Inflammatory macrophage treated with lipopolysaccharide for 1 hour (primary cell): ENCODE data around the gene C16orf89.
A peak's percentile ranks its signal among the peaks of the same experiment; 100 is the strongest.
"Not testable (repeated sequence)": the region's sequence is repeated elsewhere in the genome, so short reads cannot be mapped to it uniquely, and the experiment has no call there.

Experiments used
- DNase-seq, 2 donors: peaks; one replicate each; pipeline ENCODE4 v3.0.0-alpha.2; 2020 to 2022

C16orf89 gene

DNA sequence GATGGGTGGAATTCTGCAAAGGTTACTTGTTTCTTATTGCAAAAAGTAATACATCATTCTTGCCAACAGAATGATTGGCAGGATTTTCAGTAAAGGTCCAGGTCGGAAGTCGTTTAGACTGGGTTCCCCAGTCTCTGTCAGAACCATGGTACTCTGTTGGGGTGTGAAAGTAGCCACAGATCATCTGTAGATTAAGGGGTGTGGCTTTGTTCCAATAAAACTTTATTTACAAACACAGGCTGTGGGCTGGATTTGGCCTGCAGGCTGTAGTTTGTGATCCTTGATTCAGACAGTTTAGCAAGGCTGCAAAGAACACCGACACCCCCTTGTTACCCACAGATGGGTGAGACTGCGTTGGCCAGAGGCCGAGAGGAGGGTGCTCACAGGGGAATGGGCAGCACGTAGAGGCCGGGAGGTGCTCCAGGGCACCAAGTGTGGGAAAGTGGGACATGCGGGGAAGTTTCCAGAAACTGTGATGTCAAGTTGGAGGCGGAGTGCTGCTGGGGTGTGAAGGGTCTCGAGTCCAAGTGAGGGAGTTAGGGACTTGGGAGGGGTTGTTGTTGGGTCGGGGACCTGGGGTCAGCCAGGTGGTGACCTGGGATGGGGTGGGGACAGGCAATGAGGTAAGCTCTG is 18.5 kb upstream of the C16orf89 start:
- DNase-seq = not testable (repeated sequence)

DNA sequence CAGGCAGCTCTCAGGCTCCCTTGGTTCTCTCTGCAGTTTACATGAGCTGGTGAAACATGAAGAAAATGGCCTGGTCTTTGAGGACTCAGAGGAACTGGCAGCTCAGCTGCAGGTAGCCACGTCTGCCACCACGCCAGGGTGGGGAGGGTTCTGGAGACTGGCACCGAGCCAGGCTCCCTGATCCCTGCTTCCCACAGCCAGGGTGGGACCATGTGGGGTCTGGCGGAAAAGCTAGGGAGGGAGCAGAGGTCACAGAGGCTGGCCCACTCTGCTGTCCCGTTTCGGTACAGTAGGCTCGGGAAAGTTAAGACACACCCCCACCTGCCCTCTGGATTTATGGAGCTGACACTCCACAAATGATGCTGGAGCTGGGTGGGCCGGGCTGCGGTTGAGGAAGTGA is 17.9 kb upstream of the C16orf89 start:
- not testable (repeated sequence) for DNase-seq

DNA sequence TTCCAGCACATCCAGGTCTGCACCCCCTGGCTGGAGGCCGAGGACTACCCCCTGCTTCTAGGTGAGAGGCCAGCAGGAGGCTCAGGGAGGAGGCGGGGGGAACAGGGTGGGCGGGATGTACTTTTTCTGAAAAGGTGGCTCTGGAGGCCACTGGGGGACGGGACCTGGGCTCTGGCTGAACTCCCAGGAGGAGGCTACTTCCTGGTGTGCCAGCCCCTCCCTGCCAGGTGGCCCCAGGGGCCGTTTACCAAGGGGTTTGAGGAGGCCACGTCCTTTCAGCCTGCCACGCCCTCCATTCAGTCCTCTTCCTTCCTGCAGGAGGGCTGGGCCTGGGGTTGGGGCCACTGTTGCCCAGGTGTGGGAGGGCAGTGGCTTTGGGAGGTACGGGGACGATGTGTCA is 15.2 kb upstream of the C16orf89 start:
- not testable (repeated sequence) for DNase-seq

DNA sequence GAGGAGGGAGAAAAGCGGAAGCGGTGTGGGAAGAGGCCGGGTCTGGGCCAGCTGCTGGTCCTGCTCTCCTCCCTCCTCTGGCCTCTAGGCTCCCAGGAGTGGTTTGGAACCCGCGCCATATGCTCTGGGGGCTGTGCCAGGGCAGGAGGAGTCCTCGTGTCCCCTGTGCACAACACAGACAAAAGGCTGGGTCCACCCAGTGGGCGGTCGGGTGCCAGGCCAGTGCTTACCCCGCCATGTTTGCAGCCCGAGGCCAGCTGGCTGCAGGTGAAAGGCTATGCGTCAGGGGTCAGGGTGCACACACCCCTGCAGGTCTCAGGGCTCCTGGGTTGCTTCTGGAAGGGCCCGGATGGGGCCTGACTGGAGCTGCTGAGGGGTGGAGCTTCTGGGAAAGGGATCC is 14.7 kb upstream of the C16orf89 start:
- DNase-seq = not testable (repeated sequence)

DNA sequence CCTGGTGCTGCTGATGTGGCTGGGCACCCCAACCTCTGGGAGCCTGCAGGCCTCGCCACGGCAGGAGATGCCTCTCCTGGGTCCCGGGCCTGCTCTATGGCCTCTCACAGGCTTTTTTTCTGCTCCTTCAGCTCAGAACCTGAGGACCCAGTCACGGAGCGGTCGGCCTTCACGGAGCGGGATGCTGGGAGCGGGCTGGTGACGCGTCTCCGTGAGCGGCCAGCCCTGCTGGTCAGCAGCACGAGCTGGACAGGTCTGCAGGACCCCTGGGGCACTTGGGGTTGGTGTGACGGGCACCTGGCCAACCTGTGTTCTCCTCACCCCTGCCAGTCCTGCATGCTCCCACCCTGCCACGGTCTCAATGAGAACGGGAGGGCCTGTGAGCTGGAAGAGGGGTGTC is 12.9 kb upstream of the C16orf89 start:
- no peak for DNase-seq

DNA sequence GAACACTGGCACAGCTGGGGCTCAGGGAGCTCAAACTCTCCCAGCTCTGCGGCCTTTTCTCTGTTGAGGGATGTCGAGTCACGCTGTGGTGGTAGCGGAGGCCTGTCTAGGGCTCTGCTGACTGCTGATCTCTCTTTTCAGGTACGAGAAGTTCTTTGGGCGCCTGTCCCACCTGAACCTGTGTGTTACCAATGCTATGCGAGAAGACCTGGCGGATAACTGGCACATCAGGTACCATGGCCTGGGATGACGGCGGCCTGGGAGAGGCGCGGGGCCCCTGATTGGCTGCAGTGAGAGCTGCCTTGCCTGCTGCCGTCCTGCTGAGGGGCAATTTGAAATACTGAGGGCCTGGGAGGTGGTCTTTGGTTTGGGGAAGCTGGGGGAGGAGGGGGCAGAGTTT is 11.5 kb upstream of the C16orf89 start:
- DNase-seq = no peak

DNA sequence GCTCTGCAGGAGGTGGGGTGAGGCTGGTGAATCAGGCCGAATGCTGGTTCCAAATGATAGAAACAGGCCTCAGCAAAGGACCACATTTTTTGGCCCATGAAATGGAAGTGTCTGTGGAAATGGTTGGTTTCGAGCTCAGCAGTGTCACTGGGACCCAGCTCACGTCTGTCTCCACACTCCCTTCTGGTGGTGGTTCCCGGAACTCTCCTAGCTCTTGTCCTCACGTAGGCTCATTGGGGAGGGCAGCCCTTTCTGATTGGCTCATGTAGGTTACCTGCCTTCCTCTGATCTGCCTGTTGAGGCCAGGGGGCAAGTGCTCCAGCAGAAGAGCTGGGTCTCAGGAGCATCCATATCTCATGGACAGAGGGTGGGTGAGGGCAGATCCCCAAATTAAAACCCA is 9.9 kb upstream of the C16orf89 start:
- DNase-seq = no peak

DNA sequence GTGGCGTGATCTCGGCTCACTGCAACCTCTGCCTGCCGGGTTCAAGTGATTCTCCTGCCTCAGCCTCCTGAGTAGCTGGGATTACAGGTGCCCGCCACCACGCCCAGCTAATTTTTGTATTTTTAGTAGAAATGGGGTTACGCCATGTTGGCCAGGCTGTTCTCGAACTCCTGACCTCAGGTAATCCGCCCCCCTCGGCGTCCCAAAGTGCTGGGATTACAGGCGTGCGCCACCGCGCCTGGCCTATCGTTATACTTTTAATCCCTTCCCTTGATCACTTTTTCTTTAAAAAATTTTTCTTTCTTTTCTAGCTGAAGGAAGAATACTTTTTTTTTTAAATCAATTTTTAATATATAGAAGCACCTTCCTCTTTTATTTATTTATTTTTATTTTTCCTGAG is 8.0 kb upstream of the C16orf89 start:
- not testable (repeated sequence) for DNase-seq

DNA sequence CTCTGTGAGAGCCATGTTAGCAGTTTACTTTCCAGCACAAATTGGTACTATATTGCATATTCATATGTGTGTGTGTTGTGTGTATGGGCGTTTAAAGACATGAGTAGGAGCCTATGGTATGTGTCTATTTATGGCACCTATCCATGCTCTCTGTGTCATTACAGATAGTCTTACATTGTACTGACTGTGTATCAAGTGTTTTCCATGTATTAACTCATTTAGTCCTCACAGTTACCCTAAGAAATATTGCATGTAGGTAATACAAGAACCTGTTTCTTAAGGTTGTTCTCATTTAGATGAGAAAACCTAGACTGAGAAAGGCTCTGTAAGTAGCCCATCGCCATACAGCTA is 7.5 kb upstream of the C16orf89 start:
- no peak for DNase-seq

DNA sequence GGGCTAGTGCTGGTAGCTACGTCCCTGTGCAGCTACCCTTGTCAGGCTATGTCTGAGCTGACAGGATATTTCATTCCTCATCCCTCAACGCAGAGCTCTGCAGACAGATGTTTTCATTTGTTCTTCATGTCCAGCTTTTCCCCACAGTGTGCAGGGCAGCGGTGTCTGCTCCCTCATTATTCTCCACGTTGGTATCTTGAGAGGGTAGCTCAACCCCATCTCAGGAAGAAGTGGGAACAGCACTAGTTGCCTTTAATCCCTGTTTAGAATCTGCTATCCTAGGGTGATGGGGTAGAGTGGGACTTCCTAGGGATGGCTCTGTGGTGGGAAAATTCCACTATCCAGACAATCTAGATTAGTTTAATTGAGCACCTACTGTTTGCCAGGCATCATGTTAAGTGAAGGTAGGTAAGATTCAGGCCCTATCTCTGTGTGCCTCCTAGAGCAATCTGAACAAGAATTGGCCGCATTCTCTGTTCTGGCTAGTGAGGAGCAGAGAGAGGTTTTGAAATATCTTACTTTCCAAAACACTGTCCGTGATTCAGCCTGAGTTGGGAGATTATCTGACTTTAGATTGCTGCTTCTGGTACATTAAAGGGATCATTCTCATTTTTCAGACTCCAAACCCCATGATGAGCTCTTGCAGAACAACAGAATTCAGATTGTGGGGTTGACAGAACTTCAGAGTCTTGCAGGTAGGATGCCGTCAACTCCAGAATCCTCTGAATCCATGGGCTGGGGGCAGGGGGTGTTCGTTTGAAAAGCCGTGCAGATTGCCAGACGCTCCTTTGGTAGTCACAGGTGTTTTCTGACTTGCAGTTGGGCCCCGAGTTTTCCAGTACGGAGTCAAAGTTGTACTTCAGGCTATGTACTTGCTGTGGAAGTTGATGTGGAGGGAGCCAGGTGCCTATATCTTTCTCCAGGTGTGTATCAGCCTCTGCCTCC is 6.8 kb upstream of the C16orf89 start:
- no peak for DNase-seq

DNA sequence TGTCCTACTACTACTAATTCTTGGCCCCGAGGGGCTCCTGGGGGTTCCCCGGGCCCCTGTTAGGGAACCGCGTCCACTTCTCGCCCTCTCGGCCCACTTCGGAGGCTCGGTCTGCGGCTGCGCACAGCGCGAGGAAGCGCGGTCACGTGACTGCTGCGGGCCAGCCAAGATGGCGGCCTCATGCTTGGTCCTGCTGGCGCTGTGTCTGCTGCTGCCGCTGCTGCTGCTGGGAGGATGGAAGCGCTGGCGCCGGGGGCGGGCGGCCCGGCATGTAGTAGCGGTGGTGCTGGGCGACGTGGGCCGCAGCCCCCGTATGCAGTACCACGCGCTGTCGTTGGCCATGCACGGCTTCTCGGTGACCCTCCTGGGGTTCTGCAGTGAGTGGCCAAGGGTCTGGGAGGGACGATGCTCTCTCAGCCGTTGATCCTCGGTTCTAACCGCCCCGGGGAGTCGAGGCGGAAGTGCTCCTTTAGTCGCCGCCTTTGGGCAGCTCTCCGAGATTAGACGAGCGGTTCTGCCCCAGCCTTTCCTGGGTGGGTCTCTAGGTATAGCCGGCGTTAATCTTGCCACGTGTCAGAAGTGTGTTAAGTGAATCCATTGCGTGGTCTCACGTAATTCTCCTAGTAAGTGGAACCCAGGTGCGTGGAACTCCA is 6.1 kb upstream of the C16orf89 start, which contains the start of gene ALG1:
Gene ALG1, plus strand, starts transcription at position 163 of the 653 bp plus-strand sequence. Its CDS starts 7 bp downstream, at position 170.
- peak; percentile 81 to 90 for DNase-seq

DNA sequence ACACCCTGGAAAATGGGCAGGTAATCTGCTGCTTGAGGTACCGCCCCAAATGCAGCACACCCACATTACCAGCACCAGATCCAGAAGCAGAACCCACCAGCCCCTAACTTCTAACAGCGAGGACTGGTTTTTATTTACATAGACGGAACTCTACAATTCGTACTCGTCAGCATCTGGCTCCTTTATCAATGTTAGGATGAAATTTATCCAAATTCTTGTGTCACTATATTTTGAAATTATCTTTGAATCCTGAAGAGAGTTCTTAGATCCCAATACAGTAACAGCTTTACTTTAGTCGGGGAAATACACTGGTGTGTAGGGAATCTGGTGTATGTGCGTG is 5.6 kb upstream of the C16orf89 start:
- DNase-seq = no peak

DNA sequence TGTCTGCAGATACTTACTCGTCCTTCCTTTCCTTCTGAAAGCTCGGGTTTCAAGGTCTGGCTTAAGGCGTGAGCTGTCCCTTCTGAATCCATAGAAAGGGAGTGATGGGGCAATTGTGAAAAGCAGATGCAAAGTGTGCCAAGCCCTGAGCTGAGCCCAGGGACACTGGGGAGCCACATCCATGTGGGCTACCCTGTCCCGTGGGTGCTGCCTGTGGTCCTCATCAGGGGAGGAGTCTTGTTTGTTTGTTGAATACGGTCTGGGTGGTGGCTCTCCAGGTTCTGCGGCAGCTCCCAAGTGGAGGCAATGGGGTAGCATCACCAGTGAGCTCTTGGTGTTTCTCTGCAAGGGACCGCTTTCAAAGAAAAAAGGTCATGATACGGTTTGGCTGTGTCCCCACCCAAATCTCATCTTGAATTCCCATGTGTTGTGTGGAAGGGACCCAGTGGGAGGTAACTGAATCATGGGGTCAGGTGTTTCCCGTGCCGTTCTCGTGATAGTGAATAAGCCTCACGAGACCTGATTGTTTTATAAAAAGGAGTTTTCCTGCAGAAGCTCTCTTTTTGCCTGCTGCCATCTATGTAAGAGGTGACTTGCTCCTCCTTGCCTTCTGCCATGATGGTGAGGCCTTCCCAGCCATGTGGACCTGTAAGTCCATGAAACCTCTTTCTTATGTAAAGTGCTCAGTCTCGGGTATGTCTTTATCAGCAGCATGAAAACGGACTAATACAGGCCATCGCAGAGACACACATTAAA is 4.9 kb upstream of the C16orf89 start:
- DNase-seq = no peak

DNA sequence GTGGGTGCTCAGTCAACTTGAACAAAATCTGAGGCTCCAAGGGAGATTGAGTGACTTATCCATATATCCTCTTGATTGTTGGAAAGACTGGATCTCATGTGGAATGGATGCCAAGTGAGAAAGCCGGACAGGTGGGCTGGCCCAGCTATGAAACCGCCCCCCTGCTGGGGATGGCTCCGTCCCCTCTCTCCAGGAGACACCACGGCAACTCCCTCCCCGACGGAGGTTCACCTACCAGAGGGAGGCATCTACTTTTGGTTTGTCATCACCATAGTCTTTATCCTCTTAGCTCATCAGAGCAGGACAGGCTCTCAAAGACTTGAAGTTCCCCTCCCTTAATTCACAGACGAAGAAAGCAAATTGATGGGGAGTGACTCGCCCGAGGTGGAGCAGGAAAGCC is 4.1 kb upstream of the C16orf89 start:
- no peak for DNase-seq

DNA sequence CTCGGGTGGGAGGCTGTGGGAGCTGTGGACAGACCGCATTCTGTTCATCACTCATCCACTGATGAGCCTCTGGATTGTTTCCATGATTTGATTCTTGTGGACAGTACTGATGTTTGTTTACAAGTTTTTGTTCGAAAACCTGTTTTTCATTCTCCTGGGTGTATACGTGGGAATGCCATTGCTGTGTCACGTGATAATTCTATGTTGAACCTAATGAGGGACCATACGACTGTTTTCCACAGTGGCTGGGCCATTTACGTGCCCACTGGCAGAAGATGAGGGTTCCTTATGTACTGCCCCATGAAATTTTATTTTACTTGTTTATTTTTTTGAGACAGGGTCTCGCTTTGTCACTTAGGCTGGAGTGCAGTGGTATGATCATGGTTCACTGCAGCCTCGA is 3.3 kb upstream of the C16orf89 start:
- DNase-seq = no peak

DNA sequence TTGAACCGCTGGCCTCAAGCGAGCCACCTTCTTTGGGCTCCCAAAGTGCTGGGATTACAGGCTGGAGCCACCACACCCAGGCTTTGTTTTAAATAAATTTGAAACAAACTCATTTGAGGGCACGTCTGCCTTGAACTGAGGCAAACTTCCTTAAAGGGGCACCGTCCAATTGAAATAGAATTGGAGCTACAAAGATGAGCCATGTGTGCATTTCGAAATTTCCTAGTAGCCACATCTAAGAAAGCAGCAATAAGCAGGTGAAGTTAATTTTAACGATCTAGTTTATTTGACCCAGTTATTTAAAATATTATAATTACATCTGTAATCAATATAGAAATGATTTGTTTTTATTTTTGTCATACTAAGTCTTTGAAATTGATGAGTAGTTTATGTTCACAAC is 755 bp upstream of the C16orf89 start:
- no peak for DNase-seq

DNA sequence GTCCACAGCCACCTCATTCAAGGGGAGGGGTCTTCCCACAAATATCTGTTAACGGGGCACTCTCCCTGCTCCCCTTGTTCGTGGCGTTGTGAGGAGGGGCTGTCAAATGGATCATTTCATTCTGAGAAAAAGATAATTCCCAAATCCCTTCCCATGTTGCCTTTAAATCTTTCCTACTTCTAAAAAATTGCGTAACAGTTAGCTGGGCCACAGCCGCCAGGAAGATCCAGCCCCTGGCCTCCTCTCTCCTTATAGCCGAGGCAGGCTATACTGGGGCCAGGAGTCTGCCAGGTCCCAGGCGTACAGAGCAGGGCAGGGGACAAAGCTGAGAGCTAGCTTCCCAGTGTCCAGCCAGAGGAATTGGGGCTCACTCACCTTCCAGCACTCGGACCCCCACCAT is 430 bp downstream of the C16orf89 start:
- DNase-seq = no peak

DNA sequence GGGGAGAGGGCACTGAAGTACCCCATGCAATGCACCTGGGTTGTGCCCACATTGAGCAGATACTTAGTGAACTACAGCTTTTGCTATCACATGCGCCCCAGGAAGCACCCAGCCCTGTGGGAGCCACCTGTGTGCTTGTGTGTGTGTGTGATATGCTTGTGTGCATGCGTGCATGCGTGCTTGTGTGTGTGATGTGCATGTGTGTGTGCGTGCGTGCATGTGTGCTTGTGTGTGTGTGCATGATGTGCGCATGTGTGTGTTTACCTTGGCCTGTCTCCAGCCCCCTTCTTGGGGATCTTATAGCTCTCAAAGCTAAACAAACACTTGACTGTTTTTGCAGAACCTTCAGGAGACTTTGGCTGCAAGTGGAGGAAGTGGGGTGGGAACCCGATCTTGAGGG is 841 bp downstream of the C16orf89 start:
- DNase-seq = no peak

DNA sequence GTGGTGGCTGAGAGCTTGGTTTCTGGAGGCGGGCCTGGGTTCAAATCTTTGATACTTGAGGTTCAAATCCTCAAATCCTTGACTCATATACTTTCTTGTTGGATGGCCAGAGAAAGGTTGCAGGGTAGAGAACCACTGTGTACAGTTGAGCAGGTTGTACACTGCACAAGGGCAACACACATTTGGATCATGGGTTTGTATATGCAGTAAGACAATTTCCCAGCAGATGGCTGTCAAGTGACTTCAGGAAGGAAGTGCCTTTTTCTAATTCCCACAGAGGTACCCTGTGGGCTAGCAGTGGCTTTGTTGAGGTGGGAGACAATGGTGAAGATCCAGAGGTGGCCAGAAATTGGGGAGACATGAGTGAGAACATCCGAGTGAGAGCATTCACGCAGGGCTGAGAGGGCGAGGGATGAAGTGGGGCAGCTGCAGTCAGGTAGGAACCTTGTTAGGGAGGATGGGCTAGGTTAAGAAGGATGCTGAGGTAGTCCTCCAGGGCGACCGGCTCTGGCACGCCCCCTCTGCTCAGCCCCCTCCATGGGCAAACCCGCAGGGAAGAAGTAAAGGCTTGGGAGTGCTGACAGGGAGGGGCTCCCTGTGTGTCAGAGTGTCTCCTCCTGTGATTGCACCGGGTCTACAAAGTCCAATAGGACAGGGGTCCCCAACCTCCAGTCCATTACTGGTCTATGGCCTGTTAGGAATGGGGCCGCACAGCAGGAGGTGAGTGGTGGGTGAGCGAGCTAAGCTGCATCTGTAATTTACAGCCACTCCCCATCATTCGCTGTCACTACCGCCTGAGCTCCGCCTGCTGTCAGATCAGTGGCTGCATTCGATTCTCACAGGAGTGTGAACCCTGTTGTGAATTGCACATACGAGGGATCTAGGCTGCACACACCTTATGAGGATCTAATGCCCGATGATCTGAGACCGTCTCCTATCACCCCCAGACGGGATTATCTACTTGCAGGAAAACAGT is 2.7 kb downstream of the C16orf89 start:
- DNase-seq = no peak

DNA sequence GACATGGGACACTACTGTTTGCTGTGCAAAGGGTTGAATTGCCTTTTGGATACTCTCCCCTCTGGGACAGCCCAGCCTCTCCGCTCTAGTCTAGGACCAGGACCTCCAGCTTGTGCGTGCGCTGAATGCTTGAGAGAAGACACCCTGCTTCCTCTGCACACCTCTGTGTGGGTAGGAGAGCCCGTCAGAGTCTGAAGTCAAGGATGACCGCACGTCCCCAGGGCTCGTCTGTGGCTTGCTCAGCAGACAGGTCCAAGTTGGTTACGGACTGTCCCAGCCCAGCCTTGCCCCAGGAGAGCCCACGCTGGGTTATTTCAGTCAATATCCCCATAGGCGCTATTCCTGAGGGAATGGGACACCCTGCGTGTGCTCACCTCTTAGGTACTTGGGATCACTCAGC is 3.7 kb downstream of the C16orf89 start:
- no peak for DNase-seq

DNA sequence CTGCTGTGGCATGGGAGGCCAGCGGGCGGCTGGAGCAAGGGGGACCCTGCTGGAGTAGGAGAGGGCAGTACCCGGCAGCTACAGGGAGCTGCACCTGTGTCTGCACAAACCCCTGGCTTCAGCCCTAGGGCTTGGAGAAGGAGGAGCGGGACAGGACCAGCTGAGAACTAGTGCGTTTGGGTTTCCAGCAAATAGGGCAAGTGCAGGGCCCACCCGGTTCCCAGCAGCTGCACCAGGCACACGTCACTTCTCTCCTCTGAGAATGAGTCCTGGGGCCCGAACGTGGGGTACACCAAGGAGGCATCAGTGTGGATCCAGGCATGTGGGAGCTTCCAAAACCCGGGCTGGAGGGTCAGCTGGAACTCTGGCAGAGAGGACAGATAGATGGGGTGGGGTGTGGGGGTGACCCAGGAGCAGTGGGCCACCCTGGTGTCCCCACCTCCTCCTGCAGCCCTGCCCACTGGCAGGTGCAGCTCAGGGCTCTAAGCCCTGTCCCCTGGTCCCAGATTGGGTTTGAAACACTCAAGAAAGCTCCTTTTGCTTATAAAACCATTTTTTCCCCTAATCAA is 5.6 kb downstream of the C16orf89 start:
- no peak for DNase-seq
